Posterior cingulate gyrus (tissue), 11 donors: ENCODE data around the gene UGT2B15.
"Not testable (repeated sequence)": the region's sequence is repeated elsewhere in the genome, so short reads cannot be mapped to it uniquely, and the experiment has no call there.

Experiments
- DNase-seq, 10 donors: peaks; one replicate each; pipeline versions ENCODE4 v3.0.0 to v3.0.0-alpha.2; 2020 to 2021; ENCODE audit warnings: mixed read lengths in 3 of 10
- intact Hi-C: fragments of 100-400 bp; cut with DNase I; formaldehyde crosslinking; loops from one replicate; pipeline ENCODE4 v1.15.1; 2023

UGT2B15 gene

GRCh38 chr4:68670479-68670939 lies at the start of gene UGT2B15:
Gene UGT2B15 (minus strand): TSS chr4:68670652. CDS start chr4:68670618, 34 bp downstream.
- not testable (repeated sequence) for DNase-seq

GRCh38 chr4:68719075-68719473 lies 48.6 kb upstream of the UGT2B15 start:
- intact Hi-C loops: no loop called here
- DNase-seq: no peak

More at GRCh38 chr4:68670479-68670939, at the start of gene UGT2B15:
- intact Hi-C loops: not testable (repeated sequence)

GRCh38 chr4:68718447-68719074 lies 48.1 kb upstream of the UGT2B15 start:
- intact Hi-C loops: no loop called here
- no peak for DNase-seq

GRCh38 chr4:68717999-68718398 lies 47.5 kb upstream of the UGT2B15 start:
- intact Hi-C loops: no loop called here
- no peak for DNase-seq

- intact Hi-C loops: no loop called here
- no peak for DNase-seq
These were observed 43.9 kb upstream of the UGT2B15 start for GRCh38 chr4:68714400-68714799.

GRCh38 chr4:68712207-68712606 lies 41.8 kb upstream of the UGT2B15 start:
- no peak for DNase-seq
- intact Hi-C loops: no loop called here

GRCh38 chr4:68708566-68708965 lies 38.1 kb upstream of the UGT2B15 start:
- DNase-seq: no peak
- intact Hi-C loops: no loop called here

- DNase-seq, intact Hi-C loops: not testable (repeated sequence)
These were observed 32.7 kb upstream of the UGT2B15 start for GRCh38 chr4:68703168-68703567.

- no peak for DNase-seq
- intact Hi-C loops: no loop called here
These were observed 29.7 kb upstream of the UGT2B15 start for GRCh38 chr4:68700152-68700551.

- intact Hi-C loops: no loop called here
These were observed 23.0 kb upstream of the UGT2B15 start for GRCh38 chr4:68693325-68694075.

GRCh38 chr4:68691186-68691585 lies 20.7 kb upstream of the UGT2B15 start:
- intact Hi-C loops: no loop called here
- no peak for DNase-seq

More at GRCh38 chr4:68693325-68694075, 23.0 kb upstream of the UGT2B15 start:
- no peak for DNase-seq

GRCh38 chr4:68683034-68683433 lies 12.6 kb upstream of the UGT2B15 start:
- DNase-seq: no peak
- intact Hi-C loops: no loop called here

- not testable (repeated sequence) for DNase-seq
These were observed 10.8 kb upstream of the UGT2B15 start for GRCh38 chr4:68681298-68681697.

GRCh38 chr4:68673143-68673542 lies 2.7 kb upstream of the UGT2B15 start:
- intact Hi-C loops: no loop called here
- peak in 1 of 10 donors; percentile 17 for DNase-seq

More at GRCh38 chr4:68681298-68681697, 10.8 kb upstream of the UGT2B15 start:
- intact Hi-C loops: not testable (repeated sequence)

GRCh38 chr4:68671217-68671616 lies 765 bp upstream of the UGT2B15 start:
- intact Hi-C loops: not testable (repeated sequence)
- DNase-seq: peak in 1 of 10 donors; percentile 24

GRCh38 chr4:68668537-68669163 lies 1.8 kb downstream of the UGT2B15 start:
- DNase-seq, intact Hi-C loops: not testable (repeated sequence)

- intact Hi-C loops, DNase-seq: not testable (repeated sequence)
These were observed 2.9 kb downstream of the UGT2B15 start for GRCh38 chr4:68667551-68667950.

GRCh38 chr4:68664721-68665120 lies 5.7 kb downstream of the UGT2B15 start:
- DNase-seq, intact Hi-C loops: not testable (repeated sequence)

GRCh38 chr4:68662836-68663574 lies 7.4 kb downstream of the UGT2B15 start:
- DNase-seq, intact Hi-C loops: not testable (repeated sequence)

GRCh38 chr4:68658672-68659071 lies 11.8 kb downstream of the UGT2B15 start:
- no peak for DNase-seq
- intact Hi-C loops: no loop called here
